Measurements from ENCODE around the gene TBX2.

TBX2 gene

GRCh38 chr17:61387511-61388305 is 11.9 kb upstream of the TBX2 start:
- no peak for DNase-seq (ENCODE audit: low read depth in 2 of 2)

GRCh38 chr17:61388561-61389356 is 10.9 kb upstream of the TBX2 start:
- no peak for DNase-seq (ENCODE audit: low read depth in 2 of 2)

- DNase-seq (ENCODE audit: low read depth in 2 of 2) = no peak
Measured at GRCh38 chr17:61389670-61390478, 9.8 kb upstream of the TBX2 start.

- no peak for DNase-seq (ENCODE audit: low read depth in 2 of 2)
Measured at GRCh38 chr17:61390479-61390791, 9.2 kb upstream of the TBX2 start.

GRCh38 chr17:61391595-61392291 is 7.9 kb upstream of the TBX2 start:
- no peak for DNase-seq (ENCODE audit: low read depth in 2 of 2)

- DNase-seq (ENCODE audit: low read depth in 2 of 2) = no peak
Measured at GRCh38 chr17:61392679-61393078, 7.0 kb upstream of the TBX2 start.

- DNase-seq (ENCODE audit: low read depth in 2 of 2) = no peak
Measured at GRCh38 chr17:61393550-61393903, 6.1 kb upstream of the TBX2 start.

GRCh38 chr17:61393904-61394629 is 5.6 kb upstream of the TBX2 start:
- DNase-seq (ENCODE audit: low read depth in 2 of 2) = no peak

- DNase-seq (ENCODE audit: low read depth in 2 of 2) = no peak
Measured at GRCh38 chr17:61394630-61395408, 4.8 kb upstream of the TBX2 start.

GRCh38 chr17:61395409-61395982 is 4.1 kb upstream of the TBX2 start:
- no peak for DNase-seq (ENCODE audit: low read depth in 2 of 2)

GRCh38 chr17:61395983-61396585 is 3.6 kb upstream of the TBX2 start:
- DNase-seq (ENCODE audit: low read depth in 2 of 2) = no peak

- no peak for DNase-seq (ENCODE audit: low read depth in 2 of 2)
Measured at GRCh38 chr17:61396586-61397085, 3.0 kb upstream of the TBX2 start.

- no peak for DNase-seq (ENCODE audit: low read depth in 2 of 2)
Measured at GRCh38 chr17:61397086-61397842, 2.4 kb upstream of the TBX2 start.

GRCh38 chr17:61398721-61399130 is 917 bp upstream of the TBX2 start:
- no peak for DNase-seq (ENCODE audit: low read depth in 2 of 2)

GRCh38 chr17:61400066-61400716 is 548 bp downstream of the TBX2 start:
- DNase-seq (ENCODE audit: low read depth in 2 of 2) = no peak

GRCh38 chr17:61400717-61401388 is 1.2 kb downstream of the TBX2 start:
- no peak for DNase-seq (ENCODE audit: low read depth in 2 of 2)

GRCh38 chr17:61401389-61402072 is 1.9 kb downstream of the TBX2 start:
- DNase-seq (ENCODE audit: low read depth in 2 of 2) = no peak
